GM23338 (cell line): Measurements from ENCODE around the gene FMN1. TPM values are rescaled to one million over a fixed set of nuclear protein-coding genes. Genes with fewer than 3 reads are reported as not detected.

ENCODE experiments used
- ATAC-seq: fragments of 200-7000 bp; cut with Tn5 transposase; 3 replicates; pipeline ENCODE4 v1.9.1; 2020
- DNase-seq: peaks from one replicate; pipeline ENCODE4 v3.0.0-alpha.2; 2015; ENCODE audit warnings: low spot score
- H2AFZ ChIP-seq: fragments of 200-600 bp; sonication (generic); 2 replicates; pipeline ENCODE4 v1.8.0; 2016; ENCODE audit warnings: antibody characterized with exemption, mild to moderate bottlenecking, moderate library complexity
- H3F3A ChIP-seq: fragments of 200-600 bp; sonication (generic); replicated peaks from 2 replicates; pipeline ENCODE4 v1.8.0; 2017; ENCODE audit warnings: antibody characterized with exemption, mixed run types, low read depth
- H3K27ac ChIP-seq: fragments of 200-600 bp; sonication (generic); 2 replicates; pipeline ENCODE4 v1.6.1; 2016; ENCODE audit warnings: low read depth
- H3K27me3 ChIP-seq: fragments of 200-600 bp; sonication (generic); 2 replicates; pipeline ENCODE4 v1.8.0; 2016; ENCODE audit warnings: mild to moderate bottlenecking, mixed run types, moderate library complexity; ENCODE audit not compliant: insufficient read depth
- H3K36me3 ChIP-seq: fragments of 200-600 bp; sonication (generic); 2 replicates; pipeline ENCODE4 v1.8.0; 2016; ENCODE audit warnings: mild to moderate bottlenecking; ENCODE audit not compliant: insufficient read depth
- H3K4me1 ChIP-seq: fragments of 200-600 bp; sonication (generic); 2 replicates; pipeline ENCODE4 v1.8.0; 2016; ENCODE audit warnings: mild to moderate bottlenecking, moderate library complexity; ENCODE audit not compliant: insufficient read depth
- H3K4me2 ChIP-seq: fragments of 200-600 bp; sonication (generic); 2 replicates; pipeline ENCODE4 v1.7.1; 2017; ENCODE audit warnings: mixed run types
- H3K4me3 ChIP-seq: fragments of 200-600 bp; sonication (generic); 2 replicates; pipeline ENCODE4 v1.6.1; 2016; ENCODE audit warnings: mixed run types
- H3K79me2 ChIP-seq: fragments of 200-600 bp; sonication (generic); replicated peaks from 2 replicates; pipeline ENCODE4 v1.8.0; 2017; ENCODE audit warnings: mild to moderate bottlenecking; ENCODE audit not compliant: insufficient read depth
- H3K9me2 ChIP-seq: fragments of 200-600 bp; sonication (generic); 2 replicates; pipeline ENCODE4 v1.8.0; 2017; ENCODE audit not compliant: insufficient read depth
- H4K20me1 ChIP-seq: fragments of 200-600 bp; sonication (generic); replicated peaks from 2 replicates; pipeline ENCODE4 v1.8.0; 2017; ENCODE audit warnings: mild to moderate bottlenecking; ENCODE audit not compliant: insufficient read depth
- H3K27ac Mint-ChIP-seq: 2 replicates; pipeline ENCODE4 v1.8.0; 2020; ENCODE audit warnings: inconsistent platforms, mild to moderate bottlenecking, moderate library complexity, mixed read lengths
- H3K27me3 Mint-ChIP-seq: 3 replicates; pipeline ENCODE4 v1.8.0; 2022; ENCODE audit warnings: low read depth, mild to moderate bottlenecking, moderate library complexity, mixed read lengths, inconsistent platforms; ENCODE audit not compliant: insufficient read depth, poor library complexity
- H3K36me3 Mint-ChIP-seq: 3 replicates; pipeline ENCODE4 v1.8.0; 2021; ENCODE audit warnings: low read depth, mild to moderate bottlenecking, inconsistent platforms, moderate library complexity, mixed read lengths
- H3K4me1 Mint-ChIP-seq: 3 replicates; pipeline ENCODE4 v1.8.0; 2020; ENCODE audit warnings: mild to moderate bottlenecking, inconsistent platforms, mixed read lengths
- H3K4me3 Mint-ChIP-seq: 3 replicates; pipeline ENCODE4 v1.8.0; 2021; ENCODE audit warnings: moderate library complexity, mild to moderate bottlenecking, inconsistent platforms, mixed read lengths
- H3K9me3 Mint-ChIP-seq: 3 replicates; pipeline ENCODE4 v1.8.0; 2020; ENCODE audit warnings: moderate library complexity, mild to moderate bottlenecking, inconsistent platforms, mixed read lengths
- CREB1 ChIP-seq: fragments of 250-450 bp; sonication (Bioruptor Pico); IDR thresholded peaks from 2 replicates; pipeline ENCODE4 v1.5.0; 2020; ENCODE audit warnings: low read depth, mild to moderate bottlenecking, moderate library complexity
- EZH2 ChIP-seq: fragments of 200-600 bp; sonication (generic); IDR thresholded peaks from one replicate; pipeline ENCODE4 v1.8.0; 2017; ENCODE audit warnings: antibody characterized with exemption, mild to moderate bottlenecking, low read depth; ENCODE audit not compliant: unreplicated experiment
- EZH2phosphoT487 ChIP-seq: fragments of 200-600 bp; sonication (generic); IDR thresholded peaks from one replicate; pipeline ENCODE4 v1.8.1; 2018; ENCODE audit warnings: antibody characterized with exemption; ENCODE audit not compliant: unreplicated experiment
- JUNB ChIP-seq: IDR thresholded peaks from one replicate; pipeline ENCODE4 v1.6.1; 2016; ENCODE audit warnings: antibody characterized with exemption; ENCODE audit not compliant: unreplicated experiment
- NANOG ChIP-seq: IDR thresholded peaks from 2 replicates; pipeline ENCODE4 v1.6.1; 2016; ENCODE audit warnings: antibody characterized with exemption, borderline replicate concordance
- POLR2AphosphoS5 ChIP-seq: IDR thresholded peaks from 2 replicates; pipeline ENCODE4 v1.6.1; 2016; ENCODE audit warnings: antibody characterized with exemption, low read depth
- STAT1 ChIP-seq: IDR thresholded peaks from one replicate; pipeline ENCODE4 v1.6.1; 2016; ENCODE audit warnings: antibody characterized with exemption; ENCODE audit not compliant: unreplicated experiment
- ZNF114 ChIP-seq: fragments of 250-450 bp; sonication (Bioruptor Pico); IDR thresholded peaks from 2 replicates; pipeline ENCODE4 v1.5.0; 2020; ENCODE audit warnings: mild to moderate bottlenecking, moderate library complexity
- ZNF331 ChIP-seq: fragments of 250-450 bp; sonication (Bioruptor Pico); IDR thresholded peaks from 2 replicates; pipeline ENCODE4 v1.5.0; 2020; ENCODE audit warnings: low read depth, mild to moderate bottlenecking, moderate library complexity
- polyA plus RNA-seq: library from polyadenylated mRNA; unstranded; fragments of >200 nt; fragmentation: Nextera tagmentation; extraction: Ambion mirVana; gene quantifications from 2 replicates; pipeline ENCODE4 v1.2.1, GENCODE V29; 2016
- total RNA-seq: library from RNA; depleted of rRNA; stranded (reverse); fragments of >200 nt; shearing (Covaris generic); gene quantifications from 2 replicates; pipeline ENCODE4 v1.2.3, GENCODE V29; 2014
- TF ChIP-seq, protein P1 (sequence below), 2 experiments: fragments of 200-600 bp in 1 of 2; sonication (generic) in 1 of 2; conservative IDR thresholded peaks; 2 replicates each; pipeline versions ENCODE4 v1.5.1 to v1.6.1; 2016 to 2017; ENCODE audit warnings: antibody characterized with exemption in 2 of 2, low read depth in 2 of 2, mild to moderate bottlenecking in 2 of 2, moderate library complexity in 1 of 2
- TF ChIP-seq, protein P2 (sequence below): IDR thresholded peaks from 2 replicates; pipeline ENCODE4 v1.6.1; 2016; ENCODE audit warnings: antibody characterized with exemption
- TF ChIP-seq, protein P3 (sequence below): IDR thresholded peaks from one replicate; pipeline ENCODE4 v1.6.1; 2018; ENCODE audit warnings: antibody characterized with exemption; ENCODE audit not compliant: unreplicated experiment
- TF ChIP-seq, protein P4 (sequence below): fragments of 250-450 bp; sonication (Bioruptor Pico); IDR thresholded peaks from 2 replicates; pipeline ENCODE4 v1.5.0; 2020; ENCODE audit warnings: mild to moderate bottlenecking, moderate library complexity

The FMN1 gene
- total and polyA plus RNA-seq, 2 experiments from 2014 or later, result 1.2 to 1.6 TPM

DNA sequence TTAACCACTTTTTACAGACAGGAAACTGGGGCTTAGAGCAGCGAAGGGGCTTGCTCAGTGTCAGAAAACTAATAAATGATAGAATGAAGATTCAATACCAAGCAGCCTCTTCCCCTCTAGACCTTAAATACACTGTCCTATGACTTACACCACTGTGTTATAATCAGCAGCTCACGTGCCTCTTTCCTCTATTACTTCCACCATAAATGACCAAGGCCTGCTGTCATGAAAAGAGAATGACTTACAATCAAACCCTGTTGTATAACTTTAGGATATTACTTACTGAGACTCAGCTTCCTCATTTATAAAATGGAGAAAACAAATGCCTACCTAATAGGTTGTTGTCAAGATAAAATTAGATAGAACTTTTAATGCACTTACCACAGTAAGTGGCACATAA lies 11.6 kb downstream of the FMN1 start:
- H3K27ac Mint-ChIP-seq, result no peak overlapping the region
- H3K4me1 Mint-ChIP-seq, result peaks cover 19% of the 10 kb centered on the region

More for the DNA sequence above, 11.6 kb downstream of the FMN1 start:
- H3K79me2 ChIP-seq, result no peaks in the 10 kb centered on the region
- no peaks in the 10 kb centered on the region for H3K36me3 Mint-ChIP-seq
- H3K4me1 ChIP-seq, result peaks cover 5% of the 10 kb centered on the region
- H3K4me2 ChIP-seq, result no peak overlapping the region
- no peaks in the 10 kb centered on the region for H3K9me2 ChIP-seq
- H3K4me3 ChIP-seq, result no peak overlapping the region
- H3K27ac ChIP-seq, result no peak overlapping the region
- no peaks in the 10 kb centered on the region for H3K9me3 Mint-ChIP-seq
- H3K27me3 ChIP-seq, result no peaks in the 10 kb centered on the region
- TF ChIP-seq, protein P1, sequence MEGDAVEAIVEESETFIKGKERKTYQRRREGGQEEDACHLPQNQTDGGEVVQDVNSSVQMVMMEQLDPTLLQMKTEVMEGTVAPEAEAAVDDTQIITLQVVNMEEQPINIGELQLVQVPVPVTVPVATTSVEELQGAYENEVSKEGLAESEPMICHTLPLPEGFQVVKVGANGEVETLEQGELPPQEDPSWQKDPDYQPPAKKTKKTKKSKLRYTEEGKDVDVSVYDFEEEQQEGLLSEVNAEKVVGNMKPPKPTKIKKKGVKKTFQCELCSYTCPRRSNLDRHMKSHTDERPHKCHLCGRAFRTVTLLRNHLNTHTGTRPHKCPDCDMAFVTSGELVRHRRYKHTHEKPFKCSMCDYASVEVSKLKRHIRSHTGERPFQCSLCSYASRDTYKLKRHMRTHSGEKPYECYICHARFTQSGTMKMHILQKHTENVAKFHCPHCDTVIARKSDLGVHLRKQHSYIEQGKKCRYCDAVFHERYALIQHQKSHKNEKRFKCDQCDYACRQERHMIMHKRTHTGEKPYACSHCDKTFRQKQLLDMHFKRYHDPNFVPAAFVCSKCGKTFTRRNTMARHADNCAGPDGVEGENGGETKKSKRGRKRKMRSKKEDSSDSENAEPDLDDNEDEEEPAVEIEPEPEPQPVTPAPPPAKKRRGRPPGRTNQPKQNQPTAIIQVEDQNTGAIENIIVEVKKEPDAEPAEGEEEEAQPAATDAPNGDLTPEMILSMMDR (conservative IDR thresholded peaks at IDR 0.05; ENCODE audit: low read depth in 2 of 2), result no peak
- TF ChIP-seq CREB1 (CRISPR knock-in tag) (no peak), STAT1 (no peak), ZNF331 (CRISPR knock-in tag) (no peak), POLR2AphosphoS5 (no peak), JUNB (no peak), EZH2 (no peak), NANOG (no peak), ZNF114 (CRISPR knock-in tag) (no peak), EZH2phosphoT487 (no peak)
- TF ChIP-seq, protein P2, sequence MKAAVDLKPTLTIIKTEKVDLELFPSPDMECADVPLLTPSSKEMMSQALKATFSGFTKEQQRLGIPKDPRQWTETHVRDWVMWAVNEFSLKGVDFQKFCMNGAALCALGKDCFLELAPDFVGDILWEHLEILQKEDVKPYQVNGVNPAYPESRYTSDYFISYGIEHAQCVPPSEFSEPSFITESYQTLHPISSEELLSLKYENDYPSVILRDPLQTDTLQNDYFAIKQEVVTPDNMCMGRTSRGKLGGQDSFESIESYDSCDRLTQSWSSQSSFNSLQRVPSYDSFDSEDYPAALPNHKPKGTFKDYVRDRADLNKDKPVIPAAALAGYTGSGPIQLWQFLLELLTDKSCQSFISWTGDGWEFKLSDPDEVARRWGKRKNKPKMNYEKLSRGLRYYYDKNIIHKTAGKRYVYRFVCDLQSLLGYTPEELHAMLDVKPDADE, result no peak
- TF ChIP-seq, protein P3, sequence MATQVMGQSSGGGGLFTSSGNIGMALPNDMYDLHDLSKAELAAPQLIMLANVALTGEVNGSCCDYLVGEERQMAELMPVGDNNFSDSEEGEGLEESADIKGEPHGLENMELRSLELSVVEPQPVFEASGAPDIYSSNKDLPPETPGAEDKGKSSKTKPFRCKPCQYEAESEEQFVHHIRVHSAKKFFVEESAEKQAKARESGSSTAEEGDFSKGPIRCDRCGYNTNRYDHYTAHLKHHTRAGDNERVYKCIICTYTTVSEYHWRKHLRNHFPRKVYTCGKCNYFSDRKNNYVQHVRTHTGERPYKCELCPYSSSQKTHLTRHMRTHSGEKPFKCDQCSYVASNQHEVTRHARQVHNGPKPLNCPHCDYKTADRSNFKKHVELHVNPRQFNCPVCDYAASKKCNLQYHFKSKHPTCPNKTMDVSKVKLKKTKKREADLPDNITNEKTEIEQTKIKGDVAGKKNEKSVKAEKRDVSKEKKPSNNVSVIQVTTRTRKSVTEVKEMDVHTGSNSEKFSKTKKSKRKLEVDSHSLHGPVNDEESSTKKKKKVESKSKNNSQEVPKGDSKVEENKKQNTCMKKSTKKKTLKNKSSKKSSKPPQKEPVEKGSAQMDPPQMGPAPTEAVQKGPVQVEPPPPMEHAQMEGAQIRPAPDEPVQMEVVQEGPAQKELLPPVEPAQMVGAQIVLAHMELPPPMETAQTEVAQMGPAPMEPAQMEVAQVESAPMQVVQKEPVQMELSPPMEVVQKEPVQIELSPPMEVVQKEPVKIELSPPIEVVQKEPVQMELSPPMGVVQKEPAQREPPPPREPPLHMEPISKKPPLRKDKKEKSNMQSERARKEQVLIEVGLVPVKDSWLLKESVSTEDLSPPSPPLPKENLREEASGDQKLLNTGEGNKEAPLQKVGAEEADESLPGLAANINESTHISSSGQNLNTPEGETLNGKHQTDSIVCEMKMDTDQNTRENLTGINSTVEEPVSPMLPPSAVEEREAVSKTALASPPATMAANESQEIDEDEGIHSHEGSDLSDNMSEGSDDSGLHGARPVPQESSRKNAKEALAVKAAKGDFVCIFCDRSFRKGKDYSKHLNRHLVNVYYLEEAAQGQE, result no peak
- TF ChIP-seq, protein P4, sequence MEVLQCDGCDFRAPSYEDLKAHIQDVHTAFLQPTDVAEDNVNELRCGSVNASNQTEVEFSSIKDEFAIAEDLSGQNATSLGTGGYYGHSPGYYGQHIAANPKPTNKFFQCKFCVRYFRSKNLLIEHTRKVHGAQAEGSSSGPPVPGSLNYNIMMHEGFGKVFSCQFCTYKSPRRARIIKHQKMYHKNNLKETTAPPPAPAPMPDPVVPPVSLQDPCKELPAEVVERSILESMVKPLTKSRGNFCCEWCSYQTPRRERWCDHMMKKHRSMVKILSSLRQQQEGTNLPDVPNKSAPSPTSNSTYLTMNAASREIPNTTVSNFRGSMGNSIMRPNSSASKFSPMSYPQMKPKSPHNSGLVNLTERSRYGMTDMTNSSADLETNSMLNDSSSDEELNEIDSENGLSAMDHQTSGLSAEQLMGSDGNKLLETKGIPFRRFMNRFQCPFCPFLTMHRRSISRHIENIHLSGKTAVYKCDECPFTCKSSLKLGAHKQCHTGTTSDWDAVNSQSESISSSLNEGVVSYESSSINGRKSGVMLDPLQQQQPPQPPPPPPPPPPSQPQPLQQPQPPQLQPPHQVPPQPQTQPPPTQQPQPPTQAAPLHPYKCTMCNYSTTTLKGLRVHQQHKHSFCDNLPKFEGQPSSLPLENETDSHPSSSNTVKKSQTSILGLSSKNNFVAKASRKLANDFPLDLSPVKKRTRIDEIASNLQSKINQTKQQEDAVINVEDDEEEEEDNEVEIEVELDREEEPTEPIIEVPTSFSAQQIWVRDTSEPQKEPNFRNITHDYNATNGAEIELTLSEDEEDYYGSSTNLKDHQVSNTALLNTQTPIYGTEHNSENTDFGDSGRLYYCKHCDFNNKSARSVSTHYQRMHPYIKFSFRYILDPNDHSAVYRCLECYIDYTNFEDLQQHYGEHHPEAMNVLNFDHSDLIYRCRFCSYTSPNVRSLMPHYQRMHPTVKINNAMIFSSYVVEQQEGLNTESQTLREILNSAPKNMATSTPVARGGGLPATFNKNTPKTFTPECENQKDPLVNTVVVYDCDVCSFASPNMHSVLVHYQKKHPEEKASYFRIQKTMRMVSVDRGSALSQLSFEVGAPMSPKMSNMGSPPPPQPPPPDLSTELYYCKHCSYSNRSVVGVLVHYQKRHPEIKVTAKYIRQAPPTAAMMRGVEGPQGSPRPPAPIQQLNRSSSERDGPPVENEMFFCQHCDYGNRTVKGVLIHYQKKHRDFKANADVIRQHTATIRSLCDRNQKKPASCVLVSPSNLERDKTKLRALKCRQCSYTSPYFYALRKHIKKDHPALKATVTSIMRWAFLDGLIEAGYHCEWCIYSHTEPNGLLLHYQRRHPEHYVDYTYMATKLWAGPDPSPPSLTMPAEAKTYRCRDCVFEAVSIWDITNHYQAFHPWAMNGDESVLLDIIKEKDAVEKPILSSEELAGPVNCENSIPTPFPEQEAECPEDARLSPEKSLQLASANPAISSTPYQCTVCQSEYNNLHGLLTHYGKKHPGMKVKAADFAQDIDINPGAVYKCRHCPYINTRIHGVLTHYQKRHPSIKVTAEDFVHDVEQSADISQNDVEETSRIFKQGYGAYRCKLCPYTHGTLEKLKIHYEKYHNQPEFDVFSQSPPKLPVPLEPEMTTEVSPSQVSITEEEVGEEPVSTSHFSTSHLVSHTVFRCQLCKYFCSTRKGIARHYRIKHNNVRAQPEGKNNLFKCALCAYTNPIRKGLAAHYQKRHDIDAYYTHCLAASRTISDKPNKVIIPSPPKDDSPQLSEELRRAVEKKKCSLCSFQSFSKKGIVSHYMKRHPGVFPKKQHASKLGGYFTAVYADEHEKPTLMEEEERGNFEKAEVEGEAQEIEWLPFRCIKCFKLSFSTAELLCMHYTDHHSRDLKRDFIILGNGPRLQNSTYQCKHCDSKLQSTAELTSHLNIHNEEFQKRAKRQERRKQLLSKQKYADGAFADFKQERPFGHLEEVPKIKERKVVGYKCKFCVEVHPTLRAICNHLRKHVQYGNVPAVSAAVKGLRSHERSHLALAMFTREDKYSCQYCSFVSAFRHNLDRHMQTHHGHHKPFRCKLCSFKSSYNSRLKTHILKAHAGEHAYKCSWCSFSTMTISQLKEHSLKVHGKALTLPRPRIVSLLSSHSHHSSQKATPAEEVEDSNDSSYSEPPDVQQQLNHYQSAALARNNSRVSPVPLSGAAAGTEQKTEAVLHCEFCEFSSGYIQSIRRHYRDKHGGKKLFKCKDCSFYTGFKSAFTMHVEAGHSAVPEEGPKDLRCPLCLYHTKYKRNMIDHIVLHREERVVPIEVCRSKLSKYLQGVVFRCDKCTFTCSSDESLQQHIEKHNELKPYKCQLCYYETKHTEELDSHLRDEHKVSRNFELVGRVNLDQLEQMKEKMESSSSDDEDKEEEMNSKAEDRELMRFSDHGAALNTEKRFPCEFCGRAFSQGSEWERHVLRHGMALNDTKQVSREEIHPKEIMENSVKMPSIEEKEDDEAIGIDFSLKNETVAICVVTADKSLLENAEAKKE (CRISPR knock-in tag), result no peak
- no peak overlapping the region for H3K4me3 Mint-ChIP-seq
- DNase-seq (no peak), ATAC-seq (no peak)
- H3K27me3 Mint-ChIP-seq, result peaks cover 3% of the 10 kb centered on the region
- no peak overlapping the region for H2AFZ ChIP-seq
- H3K36me3 ChIP-seq, result no peaks in the 10 kb centered on the region
- no peaks in the 10 kb centered on the region for H3F3A ChIP-seq
- no peaks in the 10 kb centered on the region for H4K20me1 ChIP-seq
